ENCODE data around the gene CD48.

The CD48 gene

DNA sequence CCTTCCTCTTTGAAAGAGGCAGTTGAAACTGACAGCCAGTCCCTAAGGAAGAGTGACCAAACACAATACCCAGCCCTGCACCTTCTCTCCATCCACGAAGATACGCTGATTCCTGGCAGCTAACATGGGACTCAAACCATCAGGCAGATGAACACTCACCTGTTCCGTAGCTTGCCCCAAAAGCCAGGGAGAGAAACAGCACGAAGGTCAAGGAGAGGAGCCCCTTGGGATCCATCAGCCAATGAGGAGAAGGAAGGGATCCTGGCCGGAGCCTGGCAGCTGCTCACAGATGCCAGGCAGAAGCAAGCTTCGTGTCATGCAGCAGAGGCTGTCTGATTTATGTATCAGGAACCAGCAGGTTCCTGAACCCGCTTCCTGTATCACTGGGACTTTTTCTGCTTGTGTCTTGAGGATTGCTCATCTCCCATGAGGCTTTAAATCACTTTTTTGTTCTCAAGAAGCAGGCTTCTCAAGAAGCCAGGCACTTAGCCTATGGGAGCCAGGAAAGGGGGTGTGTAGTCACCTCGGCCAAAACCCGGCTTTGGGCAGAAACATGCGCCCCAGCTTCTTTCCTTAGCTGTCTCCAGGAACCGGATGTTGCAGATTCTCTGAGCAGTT lies 64.8 kb downstream of the CD48 start, which contains the start of gene SLAMF1:
TSS of gene SLAMF1 (minus strand) at position 334 of the 618 bp plus-strand sequence. CDS start at position 235, 99 bp downstream.
- H3K27me3 ChIP-seq (ENCODE audit: low read depth, low read length) = no peaks in the 10 kb centered on the region
- no peak within 1 kb of the TSS for H3K27ac ChIP-seq (ENCODE audit: low read length)
- H3K9ac ChIP-seq (ENCODE audit: low read length) = peak within 1 kb of the TSS; percentile 18; the same call in 1 of the 2 replicates
- peak within 1 kb of the TSS; percentile 45 for H3K4me3 ChIP-seq (ENCODE audit: low read length)
- peaks cover 24% of the 10 kb centered on the region for H3K4me1 ChIP-seq (ENCODE audit: low read length)
- no peaks in the 10 kb centered on the region for H3K79me2 ChIP-seq (ENCODE audit: low read length)
- peak within 1 kb of the TSS; percentile 94 for H2AFZ ChIP-seq (ENCODE audit: low read depth, low read length)
- no peak for TF ChIP-seq EZH2phosphoT487 (IDR thresholded peaks at IDR 0.05; ENCODE audit: low read depth)
- TF ChIP-seq CTCF (IDR thresholded peaks at IDR 0.05; ENCODE audit: low read depth, low read length) = no peak
- H3K36me3 ChIP-seq (replicated peaks; ENCODE audit: low read depth, low read length) = no peaks in the 10 kb centered on the region
- no peaks in the 10 kb centered on the region for H3K9me3 ChIP-seq (ENCODE audit: insufficient read depth, low read length)
- H4K20me1 ChIP-seq (ENCODE audit: insufficient read depth, low read length) = no peaks in the 10 kb centered on the region
- H3K4me2 ChIP-seq (ENCODE audit: low read length) = peak within 1 kb of the TSS; percentile 65

- Histone ChIP-seq H3K4me1 (ENCODE audit: low read length) (peaks cover 24% of the 10 kb centered on the region), H3K36me3 (replicated peaks; ENCODE audit: low read depth, low read length) (no peaks in the 10 kb centered on the region), H3K27me3 (ENCODE audit: low read depth, low read length) (no peaks in the 10 kb centered on the region), H2AFZ (ENCODE audit: low read depth, low read length) (no peak overlapping the region), H3K4me3 (ENCODE audit: low read length) (no peak overlapping the region), H4K20me1 (ENCODE audit: insufficient read depth, low read length) (no peaks in the 10 kb centered on the region), H3K79me2 (ENCODE audit: low read length) (no peaks in the 10 kb centered on the region), H3K4me2 (ENCODE audit: low read length) (peak overlapping the region; percentile 65; the same call in 1 of the 2 replicates), H3K9ac (ENCODE audit: low read length) (no peak overlapping the region), H3K27ac (ENCODE audit: low read length) (no peak overlapping the region), H3K9me3 (ENCODE audit: insufficient read depth, low read length) (no peaks in the 10 kb centered on the region)
- no peak for TF ChIP-seq EZH2phosphoT487 (IDR thresholded peaks at IDR 0.05; ENCODE audit: low read depth)
- no peak for TF ChIP-seq CTCF (IDR thresholded peaks at IDR 0.05; ENCODE audit: low read depth, low read length)
These were observed 65.4 kb downstream of the CD48 start for GRCh38 chr1:160646180-160646579.

- TF ChIP-seq CTCF (IDR thresholded peaks at IDR 0.05; ENCODE audit: low read depth, low read length) (no peak), EZH2phosphoT487 (IDR thresholded peaks at IDR 0.05; ENCODE audit: low read depth) (no peak)
- no peaks in the 10 kb centered on the region for H3K9me3 ChIP-seq (ENCODE audit: insufficient read depth, low read length)
- no peaks in the 10 kb centered on the region for H3K79me2 ChIP-seq (ENCODE audit: low read length)
- H3K4me2 ChIP-seq (ENCODE audit: low read length) = no peak overlapping the region
- H3K27me3 ChIP-seq (ENCODE audit: low read depth, low read length) = no peaks in the 10 kb centered on the region
- H2AFZ ChIP-seq (ENCODE audit: low read depth, low read length) = no peak overlapping the region
- H3K27ac ChIP-seq (ENCODE audit: low read length) = no peak overlapping the region
- H3K9ac ChIP-seq (ENCODE audit: low read length) = no peak overlapping the region
- no peaks in the 10 kb centered on the region for H4K20me1 ChIP-seq (ENCODE audit: insufficient read depth, low read length)
- no peak overlapping the region for H3K4me3 ChIP-seq (ENCODE audit: low read length)
- H3K4me1 ChIP-seq (ENCODE audit: low read length) = peaks cover 30% of the 10 kb centered on the region
- no peaks in the 10 kb centered on the region for H3K36me3 ChIP-seq (replicated peaks; ENCODE audit: low read depth, low read length)
These were observed 66.1 kb downstream of the CD48 start for GRCh38 chr1:160645386-160646130.

GRCh38 chr1:160644399-160644798 lies 67.2 kb downstream of the CD48 start:
- Histone ChIP-seq H2AFZ (ENCODE audit: low read depth, low read length) (no peak overlapping the region), H3K27ac (ENCODE audit: low read length) (no peak overlapping the region), H3K9me3 (ENCODE audit: insufficient read depth, low read length) (no peaks in the 10 kb centered on the region), H3K27me3 (ENCODE audit: low read depth, low read length) (no peaks in the 10 kb centered on the region), H3K4me3 (ENCODE audit: low read length) (no peak overlapping the region), H3K4me1 (ENCODE audit: low read length) (peaks cover 33% of the 10 kb centered on the region), H3K9ac (ENCODE audit: low read length) (no peak overlapping the region), H4K20me1 (ENCODE audit: insufficient read depth, low read length) (no peaks in the 10 kb centered on the region), H3K36me3 (replicated peaks; ENCODE audit: low read depth, low read length) (no peaks in the 10 kb centered on the region), H3K79me2 (ENCODE audit: low read length) (no peaks in the 10 kb centered on the region), H3K4me2 (ENCODE audit: low read length) (no peak overlapping the region)
- no peak for TF ChIP-seq CTCF (IDR thresholded peaks at IDR 0.05; ENCODE audit: low read depth, low read length)

All from OCI-LY3 (cell line).